HK-2 (cell line): ENCODE measurements around the gene FBXL5.

Source experiments
- DNase-seq: peaks from one replicate; pipeline ENCODE4 v3.0.0-alpha.2; 2018; ENCODE audit not compliant: unreplicated experiment

The FBXL5 gene

GRCh38 chr4:15655223-15656037, at the start of gene FBXL5:
TSS of gene FBXL5 (minus strand) at chr4:15655357. CDS start at chr4:15655287, 70 bp downstream.
- peak; percentile 83 for DNase-seq

GRCh38 chr4:15704129-15704528, 49.0 kb upstream of the FBXL5 start:
- DNase-seq = no peak

GRCh38 chr4:15703439-15703838, 48.3 kb upstream of the FBXL5 start:
- no peak for DNase-seq

- no peak for DNase-seq
These were observed 47.8 kb upstream of the FBXL5 start, which contains the start of gene BST1 for GRCh38 chr4:15702941-15703403. TSS of gene BST1 (plus strand) at chr4:15703065. CDS start at chr4:15703145, 80 bp downstream.

GRCh38 chr4:15696866-15697265, 41.7 kb upstream of the FBXL5 start:
- no peak for DNase-seq

GRCh38 chr4:15695729-15696128, 40.6 kb upstream of the FBXL5 start:
- DNase-seq = no peak

GRCh38 chr4:15695240-15695699, 40.1 kb upstream of the FBXL5 start:
- DNase-seq = peak; percentile 83

GRCh38 chr4:15694431-15694830, 39.3 kb upstream of the FBXL5 start:
- DNase-seq = no peak

- DNase-seq = no peak
These were observed 37.4 kb upstream of the FBXL5 start for GRCh38 chr4:15692602-15693001.

GRCh38 chr4:15691346-15692135, 36.4 kb upstream of the FBXL5 start:
- DNase-seq = no peak

- DNase-seq = peak; percentile 46
These were observed 35.1 kb upstream of the FBXL5 start for GRCh38 chr4:15690020-15690809.

- no peak for DNase-seq
These were observed 34.4 kb upstream of the FBXL5 start for GRCh38 chr4:15689540-15689939.

GRCh38 chr4:15688051-15688450, 32.9 kb upstream of the FBXL5 start:
- DNase-seq = no peak

GRCh38 chr4:15684498-15684897, 29.3 kb upstream of the FBXL5 start:
- no peak for DNase-seq

- DNase-seq = no peak
These were observed 28.0 kb upstream of the FBXL5 start for GRCh38 chr4:15683143-15683495.

- DNase-seq = no peak
These were observed 27.3 kb upstream of the FBXL5 start for GRCh38 chr4:15682242-15683142.

GRCh38 chr4:15681372-15682241, 26.4 kb upstream of the FBXL5 start, which contains the start of gene FAM200B:
TSS of gene FAM200B (plus strand) at chr4:15681827. CDS start at chr4:15686978, 5,151 bp downstream.
- DNase-seq = peak; percentile 100

GRCh38 chr4:15681067-15681371, 25.9 kb upstream of the FBXL5 start:
- DNase-seq = no peak

GRCh38 chr4:15677507-15677988, 22.4 kb upstream of the FBXL5 start:
- peak; percentile 79 for DNase-seq

- no peak for DNase-seq
These were observed 21.7 kb upstream of the FBXL5 start for GRCh38 chr4:15676899-15677298.
